ENCODE results near the gene BCL11B.

DNA sequence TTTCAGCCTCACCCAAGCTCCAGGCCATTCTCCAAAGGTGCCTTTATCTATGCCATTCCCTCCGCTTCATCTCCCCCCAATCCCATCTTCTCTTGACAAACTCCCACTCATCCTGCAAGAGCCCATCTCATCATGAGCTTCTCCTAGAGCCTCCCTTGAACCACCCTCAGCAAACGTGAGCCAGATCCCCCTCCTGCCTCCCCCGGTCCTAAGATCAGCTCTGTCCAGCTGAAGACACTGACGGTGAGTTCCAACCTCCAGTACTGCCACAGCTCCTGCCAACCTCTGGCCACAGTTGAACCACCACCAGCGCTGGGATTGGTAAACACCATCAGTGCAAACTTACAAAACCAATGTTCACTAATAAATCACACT lies 124.6 kb downstream of the BCL11B start:
- TF ChIP-seq, protein P1, sequence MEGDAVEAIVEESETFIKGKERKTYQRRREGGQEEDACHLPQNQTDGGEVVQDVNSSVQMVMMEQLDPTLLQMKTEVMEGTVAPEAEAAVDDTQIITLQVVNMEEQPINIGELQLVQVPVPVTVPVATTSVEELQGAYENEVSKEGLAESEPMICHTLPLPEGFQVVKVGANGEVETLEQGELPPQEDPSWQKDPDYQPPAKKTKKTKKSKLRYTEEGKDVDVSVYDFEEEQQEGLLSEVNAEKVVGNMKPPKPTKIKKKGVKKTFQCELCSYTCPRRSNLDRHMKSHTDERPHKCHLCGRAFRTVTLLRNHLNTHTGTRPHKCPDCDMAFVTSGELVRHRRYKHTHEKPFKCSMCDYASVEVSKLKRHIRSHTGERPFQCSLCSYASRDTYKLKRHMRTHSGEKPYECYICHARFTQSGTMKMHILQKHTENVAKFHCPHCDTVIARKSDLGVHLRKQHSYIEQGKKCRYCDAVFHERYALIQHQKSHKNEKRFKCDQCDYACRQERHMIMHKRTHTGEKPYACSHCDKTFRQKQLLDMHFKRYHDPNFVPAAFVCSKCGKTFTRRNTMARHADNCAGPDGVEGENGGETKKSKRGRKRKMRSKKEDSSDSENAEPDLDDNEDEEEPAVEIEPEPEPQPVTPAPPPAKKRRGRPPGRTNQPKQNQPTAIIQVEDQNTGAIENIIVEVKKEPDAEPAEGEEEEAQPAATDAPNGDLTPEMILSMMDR (IDR thresholded peaks at IDR 0.05; ENCODE audit: poor library complexity), result no peak
- no peak for TF ChIP-seq EZH2 (IDR thresholded peaks at IDR 0.05; ENCODE audit: borderline replicate concordance)
